Nephron progenitor cell (in vitro differentiated cells): ENCODE data around the gene KAT8.

Experiments used
- DNase-seq: peaks from one replicate; pipeline ENCODE4 v3.0.0; 2021
- H3K27ac Mint-ChIP-seq: 2 replicates; pipeline ENCODE4 v1.8.0; 2021; ENCODE audit warnings: mild to moderate bottlenecking, moderate library complexity, mixed read lengths
- H3K27me3 Mint-ChIP-seq: 2 replicates; pipeline ENCODE4 v1.8.0; 2021; ENCODE audit warnings: mild to moderate bottlenecking, low read depth, mixed read lengths; ENCODE audit not compliant: poor library complexity
- H3K36me3 Mint-ChIP-seq: 2 replicates; pipeline ENCODE4 v1.8.0; 2021; ENCODE audit warnings: low read depth, mixed read lengths
- H3K4me1 Mint-ChIP-seq: 2 replicates; pipeline ENCODE4 v1.8.0; 2021; ENCODE audit warnings: mixed read lengths
- H3K4me3 Mint-ChIP-seq: 2 replicates; pipeline ENCODE4 v1.8.0; 2021; ENCODE audit warnings: mild to moderate bottlenecking, moderate library complexity, mixed read lengths
- H3K9me3 Mint-ChIP-seq: 2 replicates; pipeline ENCODE4 v1.8.0; 2021; ENCODE audit warnings: mild to moderate bottlenecking, moderate library complexity, mixed read lengths
- TF ChIP-seq, protein P1 (sequence below): fragments of 200-600 bp; sonication (generic); IDR thresholded peaks from 2 replicates; pipeline ENCODE4 v1.5.0; 2021; ENCODE audit warnings: antibody characterized with exemption

KAT8 gene

DNA sequence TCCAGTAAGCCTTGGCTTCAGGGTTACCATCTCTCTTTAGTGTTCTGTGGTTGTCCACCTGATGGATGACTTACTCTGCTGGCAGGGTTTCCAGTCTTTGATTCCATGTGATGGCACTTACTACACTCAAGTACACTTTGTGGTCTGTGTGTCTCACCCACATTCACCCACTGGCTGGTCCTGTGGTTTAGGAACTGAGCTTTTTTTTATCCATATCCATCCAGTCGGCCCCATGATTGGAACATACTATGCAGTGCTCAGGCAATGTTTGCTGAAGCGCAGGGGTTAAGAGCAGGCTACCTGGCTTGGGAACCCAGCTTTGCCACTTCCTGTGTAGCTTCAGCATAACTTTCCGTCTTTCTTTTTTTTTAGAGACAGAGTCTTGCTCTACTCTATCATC, 59.7 kb downstream of the KAT8 start:
- Mint-ChIP-seq H3K27me3 (no peaks in the 10 kb centered on the region), H3K9me3 (no peaks in the 10 kb centered on the region), H3K4me1 (peaks cover 36% of the 10 kb centered on the region), H3K4me3 (no peak overlapping the region), H3K27ac (peak overlapping the region; percentile 78), H3K36me3 (peaks cover 10% of the 10 kb centered on the region)
- DNase-seq: no peak
- TF ChIP-seq, protein P1, sequence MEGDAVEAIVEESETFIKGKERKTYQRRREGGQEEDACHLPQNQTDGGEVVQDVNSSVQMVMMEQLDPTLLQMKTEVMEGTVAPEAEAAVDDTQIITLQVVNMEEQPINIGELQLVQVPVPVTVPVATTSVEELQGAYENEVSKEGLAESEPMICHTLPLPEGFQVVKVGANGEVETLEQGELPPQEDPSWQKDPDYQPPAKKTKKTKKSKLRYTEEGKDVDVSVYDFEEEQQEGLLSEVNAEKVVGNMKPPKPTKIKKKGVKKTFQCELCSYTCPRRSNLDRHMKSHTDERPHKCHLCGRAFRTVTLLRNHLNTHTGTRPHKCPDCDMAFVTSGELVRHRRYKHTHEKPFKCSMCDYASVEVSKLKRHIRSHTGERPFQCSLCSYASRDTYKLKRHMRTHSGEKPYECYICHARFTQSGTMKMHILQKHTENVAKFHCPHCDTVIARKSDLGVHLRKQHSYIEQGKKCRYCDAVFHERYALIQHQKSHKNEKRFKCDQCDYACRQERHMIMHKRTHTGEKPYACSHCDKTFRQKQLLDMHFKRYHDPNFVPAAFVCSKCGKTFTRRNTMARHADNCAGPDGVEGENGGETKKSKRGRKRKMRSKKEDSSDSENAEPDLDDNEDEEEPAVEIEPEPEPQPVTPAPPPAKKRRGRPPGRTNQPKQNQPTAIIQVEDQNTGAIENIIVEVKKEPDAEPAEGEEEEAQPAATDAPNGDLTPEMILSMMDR: no peak

DNA sequence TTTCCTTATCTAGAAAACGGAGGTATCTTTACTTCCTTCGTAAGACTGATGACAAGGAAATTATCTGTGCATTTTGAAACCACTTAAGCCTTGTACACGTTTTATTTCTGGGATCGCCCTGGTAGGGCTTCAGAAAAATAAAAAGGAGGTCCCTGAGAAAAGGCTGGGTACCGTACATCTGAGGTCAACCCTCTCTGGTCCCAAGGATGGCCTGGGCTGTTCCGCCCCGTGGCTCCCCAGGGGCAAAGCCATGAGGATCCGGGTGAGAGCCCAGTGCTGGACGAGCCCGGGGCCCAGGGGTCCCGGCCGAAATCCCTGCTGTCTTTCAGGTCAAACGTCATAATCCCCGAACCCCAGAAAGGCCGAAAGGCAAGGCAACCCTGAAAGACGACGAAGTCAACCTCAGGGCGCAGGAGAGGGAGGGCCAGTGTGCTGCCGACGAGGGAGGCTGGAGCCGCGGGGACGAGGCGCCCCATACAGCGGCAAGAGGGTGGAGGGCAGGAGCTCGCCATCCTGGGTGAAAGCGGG, 61.8 kb downstream of the KAT8 start:
- H3K36me3 Mint-ChIP-seq: peaks cover 31% of the 10 kb centered on the region
- TF ChIP-seq, protein P1: no peak
- no peaks in the 10 kb centered on the region for H3K9me3 Mint-ChIP-seq
- H3K27me3 Mint-ChIP-seq: no peaks in the 10 kb centered on the region
- peak overlapping the region; percentile 99 for H3K4me3 Mint-ChIP-seq
- peak overlapping the region; percentile 96 for H3K27ac Mint-ChIP-seq
- H3K4me1 Mint-ChIP-seq: peaks cover 51% of the 10 kb centered on the region
- DNase-seq: no peak

DNA sequence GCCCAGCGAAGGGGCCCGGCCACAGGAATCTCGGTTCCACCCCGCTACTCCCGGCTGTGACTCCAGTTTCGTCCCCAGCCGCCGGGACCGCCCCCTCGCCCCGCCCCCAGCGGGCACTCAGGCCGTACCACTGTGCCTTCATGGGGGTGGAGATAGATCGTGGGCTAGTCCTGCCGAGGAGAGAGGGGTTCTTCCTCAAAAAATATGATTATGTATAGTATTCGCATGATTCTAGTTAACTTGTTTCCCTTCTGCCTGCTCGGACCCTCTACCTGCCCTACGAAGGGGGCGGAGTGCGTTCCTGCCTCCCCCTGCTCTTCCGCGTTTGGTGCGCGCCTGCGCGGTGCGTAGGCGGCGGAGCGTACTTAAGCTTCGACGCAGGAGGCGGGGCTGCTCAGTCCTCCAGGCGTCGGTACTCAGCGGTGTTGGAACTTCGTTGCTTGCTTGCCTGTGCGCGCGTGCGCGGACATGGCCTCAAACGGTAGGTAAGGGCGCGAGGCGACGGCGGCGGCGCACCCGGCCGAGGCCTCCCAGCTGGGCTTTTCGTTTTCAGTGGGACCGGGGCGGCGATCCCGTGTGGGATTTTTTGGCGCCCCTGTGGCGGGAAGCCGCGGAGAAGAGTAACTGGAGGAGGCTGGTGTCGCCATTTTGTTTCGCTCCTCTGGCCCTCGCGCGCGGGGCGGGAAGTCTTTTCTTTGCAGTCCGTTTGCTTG, 62.4 kb downstream of the KAT8 start, which contains the start of gene FUS:
TSS of gene FUS (plus strand) at position 393 of the 713 bp plus-strand sequence. CDS start at position 469, 76 bp downstream.
- TF ChIP-seq, protein P1: no peak
- Mint-ChIP-seq H3K27ac (peak within 1 kb of the TSS; percentile 100), H3K4me1 (peaks cover 50% of the 10 kb centered on the region)

More for the DNA sequence above, 62.4 kb downstream of the KAT8 start, which contains the start of gene FUS:
- peak within 1 kb of the TSS; percentile 99 for H3K4me3 Mint-ChIP-seq
- peak; percentile 92 for DNase-seq
- H3K27me3 Mint-ChIP-seq: no peaks in the 10 kb centered on the region
- no peaks in the 10 kb centered on the region for H3K9me3 Mint-ChIP-seq
- peaks cover 36% of the 10 kb centered on the region for H3K36me3 Mint-ChIP-seq
